Measurements from ENCODE around the gene S100A12.
"Not testable (repeated sequence)": the region's sequence is repeated elsewhere in the genome, so short reads cannot be mapped to it uniquely, and the experiment has no call there.

Gene S100A12

DNA sequence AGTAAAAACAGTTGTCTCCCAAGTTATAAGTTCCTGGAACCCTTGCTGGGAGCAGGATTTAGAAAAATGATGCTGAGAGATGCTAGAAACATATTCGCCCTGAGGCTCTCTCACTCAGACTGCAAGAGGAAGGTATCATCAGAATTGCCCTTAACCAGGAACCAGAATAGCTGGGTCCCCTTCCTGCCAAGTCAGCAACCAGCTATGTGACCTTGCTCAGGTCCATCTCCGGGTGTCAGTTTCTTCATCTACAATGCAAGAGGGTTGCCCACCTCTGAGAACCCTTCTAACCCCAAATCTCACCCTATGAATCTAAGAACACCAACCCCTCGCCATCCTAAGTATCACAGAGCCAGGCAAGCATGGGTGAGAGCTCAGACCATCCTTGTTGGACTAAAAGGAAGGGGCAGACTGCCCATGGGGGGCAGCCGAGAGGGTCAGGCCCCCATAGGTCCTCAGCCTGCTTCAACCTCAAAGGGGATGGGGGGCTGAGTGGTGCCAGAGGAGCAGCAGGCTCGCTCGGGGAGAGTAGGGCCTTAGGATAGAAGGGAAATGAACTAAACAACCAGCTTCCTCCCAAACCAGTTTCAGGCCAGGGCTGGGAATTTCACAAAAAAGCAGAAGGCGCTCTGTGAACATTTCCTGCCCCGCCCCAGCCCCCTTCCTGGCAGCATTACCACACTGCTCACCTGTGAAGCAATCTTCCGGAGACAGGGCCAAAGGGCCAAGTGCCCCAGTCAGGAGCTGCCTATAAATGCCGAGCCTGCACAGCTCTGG, 18.2 kb downstream of the S100A12 start:
- DNase-seq (ENCODE audit: low spot score in 2 of 2): no peak
- ATAC-seq (ENCODE audit: low read depth): peak; percentile 52
- Mint-ChIP-seq H3K4me3 (no peak overlapping the region), H3K27ac (no peak overlapping the region), H3K4me1 (peaks cover 14% of the 10 kb centered on the region), H3K9me3 (no peaks in the 10 kb centered on the region), H3K27me3 (peaks cover 22% of the 10 kb centered on the region), H3K36me3 (no peaks in the 10 kb centered on the region)

GRCh38 chr1:153356392-153357075, 18.9 kb downstream of the S100A12 start:
- peaks cover 14% of the 10 kb centered on the region for H3K4me1 Mint-ChIP-seq
- no peak for ATAC-seq (ENCODE audit: low read depth)
- H3K4me3 Mint-ChIP-seq: no peak overlapping the region
- DNase-seq (ENCODE audit: low spot score in 2 of 2): no peak
- no peaks in the 10 kb centered on the region for H3K9me3 Mint-ChIP-seq
- H3K27me3 Mint-ChIP-seq: peaks cover 22% of the 10 kb centered on the region
- H3K27ac Mint-ChIP-seq: no peak overlapping the region
- no peaks in the 10 kb centered on the region for H3K36me3 Mint-ChIP-seq

- Mint-ChIP-seq H3K9me3 (no peaks in the 10 kb centered on the region), H3K27me3 (peaks cover 18% of the 10 kb centered on the region), H3K4me1 (peaks cover 14% of the 10 kb centered on the region), H3K27ac (no peak overlapping the region), H3K36me3 (no peaks in the 10 kb centered on the region), H3K4me3 (no peak overlapping the region)
- ATAC-seq (ENCODE audit: low read depth) (peak; percentile 70), DNase-seq (ENCODE audit: low spot score in 2 of 2) (no peak)
These were observed 19.9 kb downstream of the S100A12 start for GRCh38 chr1:153355445-153356071.

GRCh38 chr1:153354515-153355193, 20.8 kb downstream of the S100A12 start:
- Mint-ChIP-seq H3K4me1 (peaks cover 14% of the 10 kb centered on the region), H3K27ac (no peak overlapping the region)

GRCh38 chr1:153353226-153353947, 22.0 kb downstream of the S100A12 start:
- H3K4me1 Mint-ChIP-seq: peaks cover 13% of the 10 kb centered on the region
- DNase-seq (ENCODE audit: low spot score in 2 of 2) (no peak), ATAC-seq (ENCODE audit: low read depth) (no peak)
- no peaks in the 10 kb centered on the region for H3K36me3 Mint-ChIP-seq
- H3K27me3 Mint-ChIP-seq: peaks cover 20% of the 10 kb centered on the region
- H3K27ac Mint-ChIP-seq: no peak overlapping the region
- no peaks in the 10 kb centered on the region for H3K9me3 Mint-ChIP-seq
- H3K4me3 Mint-ChIP-seq: no peak overlapping the region

More at GRCh38 chr1:153354515-153355193, 20.8 kb downstream of the S100A12 start:
- H3K27me3 Mint-ChIP-seq: peaks cover 19% of the 10 kb centered on the region
- DNase-seq (ENCODE audit: low spot score in 2 of 2) (no peak), ATAC-seq (ENCODE audit: low read depth) (no peak)
- no peak overlapping the region for H3K4me3 Mint-ChIP-seq
- H3K9me3 Mint-ChIP-seq: no peaks in the 10 kb centered on the region
- no peaks in the 10 kb centered on the region for H3K36me3 Mint-ChIP-seq

GRCh38 chr1:153352523-153352922, 22.9 kb downstream of the S100A12 start:
- peaks cover 8% of the 10 kb centered on the region for H3K4me1 Mint-ChIP-seq

GRCh38 chr1:153350321-153350957, 25.0 kb downstream of the S100A12 start:
- no peaks in the 10 kb centered on the region for H3K36me3 Mint-ChIP-seq
- H3K4me1 Mint-ChIP-seq: peaks cover 17% of the 10 kb centered on the region
- H3K27ac Mint-ChIP-seq: no peak overlapping the region
- ATAC-seq (ENCODE audit: low read depth) (no peak), DNase-seq (ENCODE audit: low spot score in 2 of 2) (no peak)
- H3K4me3 Mint-ChIP-seq: no peak overlapping the region
- peaks cover 26% of the 10 kb centered on the region for H3K27me3 Mint-ChIP-seq
- no peaks in the 10 kb centered on the region for H3K9me3 Mint-ChIP-seq

More at GRCh38 chr1:153352523-153352922, 22.9 kb downstream of the S100A12 start:
- H3K4me3 Mint-ChIP-seq: no peak overlapping the region
- ATAC-seq (ENCODE audit: low read depth): peak; percentile 74
- H3K36me3 Mint-ChIP-seq: no peaks in the 10 kb centered on the region
- peaks cover 19% of the 10 kb centered on the region for H3K27me3 Mint-ChIP-seq
- peak; percentile 38 to 55 for DNase-seq (ENCODE audit: low spot score in 2 of 2)
- no peak overlapping the region for H3K27ac Mint-ChIP-seq
- H3K9me3 Mint-ChIP-seq: no peaks in the 10 kb centered on the region

DNA sequence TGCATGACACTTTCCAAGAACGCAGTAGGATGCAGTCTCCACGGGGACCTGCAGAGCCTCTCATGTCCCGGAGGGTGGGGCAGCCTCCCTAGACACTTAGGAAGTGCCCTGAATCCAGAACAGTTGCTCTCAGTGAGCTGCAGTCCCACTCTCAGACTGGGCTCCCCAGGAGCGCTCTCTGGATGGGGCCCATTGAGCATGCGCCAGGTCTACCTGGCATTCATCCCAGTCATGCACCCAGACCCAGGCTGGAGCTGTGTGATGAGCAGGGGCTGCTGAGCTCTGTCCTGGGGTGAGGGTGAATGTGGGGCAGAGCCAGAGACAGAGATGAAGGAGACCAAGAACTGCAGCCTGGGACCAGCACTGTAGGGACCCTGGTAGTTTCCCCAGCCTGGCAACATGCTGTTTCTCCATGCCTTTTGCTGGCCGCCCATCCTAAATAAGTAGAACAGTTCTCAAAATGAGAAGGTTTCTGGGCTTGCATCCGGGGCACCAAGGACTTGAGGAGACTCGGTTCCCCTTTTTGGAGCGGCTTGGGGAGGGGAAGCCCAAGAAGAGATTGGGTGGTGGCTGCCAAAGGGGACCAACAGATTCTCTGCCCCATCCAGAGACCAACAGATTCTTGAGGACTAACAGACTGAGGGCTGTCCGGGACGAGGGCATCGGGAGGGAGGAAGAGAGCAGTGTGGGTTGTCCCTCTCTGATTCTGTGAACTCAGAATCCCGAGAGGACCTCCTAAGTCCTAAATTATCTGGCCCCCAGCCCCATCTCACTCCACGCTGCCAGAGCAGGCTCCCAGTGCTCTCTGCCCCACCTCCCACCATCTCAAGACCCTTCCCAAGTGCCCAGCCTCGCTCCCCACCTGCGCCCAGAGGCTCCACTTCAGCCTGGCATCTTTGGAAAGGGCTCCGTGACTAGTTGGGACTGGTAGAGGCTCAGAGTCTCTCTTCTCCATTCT, 25.8 kb downstream of the S100A12 start:
- Mint-ChIP-seq H3K4me1 (peaks cover 21% of the 10 kb centered on the region), H3K27me3 (peaks cover 25% of the 10 kb centered on the region), H3K4me3 (no peak overlapping the region), H3K36me3 (no peaks in the 10 kb centered on the region), H3K27ac (no peak overlapping the region), H3K9me3 (no peaks in the 10 kb centered on the region)
- peak; percentile 28 for ATAC-seq (ENCODE audit: low read depth)
- DNase-seq (ENCODE audit: low spot score in 2 of 2): no peak

DNA sequence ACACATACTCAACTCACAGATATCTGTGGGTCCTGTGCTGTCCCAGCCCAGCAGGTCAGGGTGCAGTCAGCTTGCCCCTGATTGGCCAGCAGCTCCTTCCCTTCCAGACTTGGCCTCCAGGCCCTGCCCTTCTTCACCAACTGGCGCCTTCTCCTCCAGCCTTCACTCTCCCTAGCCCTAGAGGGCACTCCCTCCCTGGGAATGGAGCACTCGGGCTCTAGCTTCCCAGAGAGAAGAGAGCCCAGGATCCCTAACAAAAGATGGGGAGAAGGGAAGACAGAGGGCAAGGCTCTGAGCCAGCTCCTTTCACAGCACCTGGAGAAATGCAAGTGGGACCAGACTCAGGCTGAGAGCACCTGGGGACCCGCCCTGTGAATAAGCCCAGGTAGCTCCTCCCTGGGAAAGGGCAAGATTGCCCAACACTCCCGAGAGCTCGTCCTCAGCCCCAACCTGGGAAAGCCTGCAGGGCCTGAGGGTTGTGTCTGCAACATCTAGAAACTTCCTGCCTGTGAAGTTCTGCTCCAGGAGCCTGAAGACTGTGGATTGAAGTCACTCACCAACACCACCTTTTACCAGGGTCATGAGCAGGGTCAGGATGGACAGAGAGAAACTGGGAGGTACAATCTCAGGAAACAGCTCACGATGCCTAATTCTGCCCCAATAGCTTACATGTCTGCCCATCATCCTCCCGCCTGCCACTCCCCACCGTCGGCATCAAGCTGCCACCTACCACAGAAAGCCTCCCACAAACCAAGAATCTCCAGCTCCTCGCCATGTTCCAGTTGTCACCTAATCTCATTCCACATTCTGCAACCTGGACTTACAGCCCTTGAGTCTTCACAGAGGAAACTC, 26.7 kb downstream of the S100A12 start, which contains the start of gene PGLYRP4:
Gene PGLYRP4, minus strand, starts transcription at position 331 of the 852 bp plus-strand sequence. CDS start 909 bp downstream, outside the sequence.
- Mint-ChIP-seq H3K27ac (no peak within 1 kb of the TSS), H3K27me3 (peaks cover 30% of the 10 kb centered on the region), H3K9me3 (no peaks in the 10 kb centered on the region), H3K36me3 (no peaks in the 10 kb centered on the region), H3K4me1 (peaks cover 25% of the 10 kb centered on the region), H3K4me3 (no peak within 1 kb of the TSS)
- ATAC-seq (ENCODE audit: low read depth) (no peak), DNase-seq (ENCODE audit: low spot score in 2 of 2) (peak in 1 of 2 donors; percentile 7)

GRCh38 chr1:153347856-153348255, 27.6 kb downstream of the S100A12 start:
- Mint-ChIP-seq H3K27me3 (peaks cover 26% of the 10 kb centered on the region), H3K4me3 (no peak overlapping the region), H3K9me3 (no peaks in the 10 kb centered on the region), H3K36me3 (no peaks in the 10 kb centered on the region), H3K4me1 (peaks cover 25% of the 10 kb centered on the region), H3K27ac (no peak overlapping the region)
- DNase-seq (ENCODE audit: low spot score in 2 of 2): peak in 1 of 2 donors; percentile 8
- no peak for ATAC-seq (ENCODE audit: low read depth)

GRCh38 chr1:153347049-153347448, 28.4 kb downstream of the S100A12 start:
- not testable (repeated sequence) for H3K4me3 Mint-ChIP-seq, H3K36me3 Mint-ChIP-seq

More at GRCh38 chr1:153347049-153347448, 28.4 kb downstream of the S100A12 start:
- peaks cover 32% of the 10 kb centered on the region for H3K27me3 Mint-ChIP-seq
- H3K4me1 Mint-ChIP-seq: peaks cover 23% of the 10 kb centered on the region
- not testable (repeated sequence) for H3K9me3 Mint-ChIP-seq; ATAC-seq (ENCODE audit: low read depth); H3K27ac Mint-ChIP-seq
- peak in 1 of 2 donors; percentile 4 for DNase-seq (ENCODE audit: low spot score in 2 of 2)
